ENCODE data around the gene LRRC1. TPM values are rescaled to one million over a fixed set of nuclear protein-coding genes. Genes with fewer than 3 reads are reported as not detected.

The LRRC1 gene
- total RNA-seq, 2 donors from 2014 or later, result 3.8 to 4.9 TPM

DNA sequence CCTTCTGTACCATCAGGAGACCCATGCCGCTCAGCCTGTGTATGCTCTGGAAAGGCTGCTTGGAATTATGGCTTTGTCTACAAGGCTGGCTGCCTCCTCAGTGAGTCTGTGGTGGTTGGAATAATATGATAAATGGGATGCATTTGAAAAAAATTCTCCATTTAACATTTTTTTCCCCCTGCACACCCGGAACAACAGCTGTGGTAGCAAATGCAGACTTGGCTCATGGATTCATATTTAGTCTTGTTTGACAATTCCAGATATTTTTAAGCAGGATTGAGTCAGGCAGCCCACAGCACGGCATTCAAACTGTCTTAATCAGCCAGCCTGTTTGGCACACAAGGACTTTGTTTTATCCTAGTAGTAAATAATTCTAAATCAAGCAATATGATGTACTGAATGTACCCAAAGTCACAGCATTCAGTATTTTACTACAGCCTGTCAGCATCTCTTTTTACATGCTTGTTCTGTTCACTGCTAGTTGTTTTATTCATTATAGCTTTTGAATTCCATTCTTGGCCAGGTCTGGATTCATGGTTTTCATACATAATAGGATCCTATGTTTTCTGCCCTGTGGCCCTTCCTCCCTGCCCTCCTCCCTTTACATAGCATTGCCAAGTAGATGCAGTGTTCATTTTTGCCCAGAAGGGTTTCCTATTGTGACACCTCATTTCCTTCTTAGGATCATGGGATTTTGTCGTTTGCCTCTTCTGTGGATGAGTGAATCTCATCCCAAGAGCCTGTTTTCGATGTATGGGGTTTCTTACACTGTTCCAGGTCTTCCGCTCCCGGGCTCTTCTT is 68.1 kb downstream of the LRRC1 start:
- intact Hi-C loops (cut with DNase I), result no loop called here
- DNase-seq (no peak), ATAC-seq (peak; percentile 28 to 77)

DNA sequence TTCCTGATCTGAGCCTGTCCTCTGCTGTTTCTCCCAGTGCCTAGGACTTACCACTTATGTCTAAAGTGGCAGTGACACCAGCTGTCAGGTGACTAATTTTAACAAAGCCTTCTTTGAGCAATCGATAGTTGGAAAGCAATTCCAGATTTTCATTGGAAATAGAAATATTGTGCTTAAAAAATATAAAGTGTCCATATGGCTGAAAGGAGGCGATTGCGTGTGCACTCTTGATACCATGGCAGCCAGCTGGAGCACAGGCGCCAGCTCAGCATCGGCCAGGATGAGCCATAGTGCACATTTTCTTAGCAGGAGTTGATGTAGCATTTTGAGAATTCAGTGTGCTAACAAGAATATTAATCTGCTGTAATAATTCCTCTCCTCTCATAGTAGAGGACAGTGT is 70.0 kb downstream of the LRRC1 start:
- ATAC-seq (no peak), DNase-seq (no peak)
- intact Hi-C loops (cut with DNase I), result no loop called here

DNA sequence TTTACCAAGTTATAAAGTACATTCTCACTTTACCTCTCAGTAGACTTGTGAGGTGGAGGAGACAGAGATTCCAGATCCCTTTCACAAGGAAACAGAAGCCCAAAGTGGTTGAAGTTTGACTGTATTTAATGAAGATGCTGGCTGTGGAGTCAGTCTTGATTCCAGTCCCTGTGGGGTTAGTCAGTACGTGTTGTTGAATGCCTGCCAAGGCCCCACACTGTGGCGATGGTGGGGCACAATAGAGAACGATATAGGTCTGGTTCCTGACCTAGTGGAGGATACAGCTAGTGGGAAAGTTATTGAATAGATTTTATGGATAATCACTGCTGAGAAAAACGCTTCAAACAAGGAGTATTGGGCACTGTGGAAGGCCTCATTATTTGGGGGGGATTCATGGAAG is 71.4 kb downstream of the LRRC1 start:
- intact Hi-C loops (cut with DNase I), result no loop called here
- ATAC-seq (no peak), DNase-seq (no peak)

DNA sequence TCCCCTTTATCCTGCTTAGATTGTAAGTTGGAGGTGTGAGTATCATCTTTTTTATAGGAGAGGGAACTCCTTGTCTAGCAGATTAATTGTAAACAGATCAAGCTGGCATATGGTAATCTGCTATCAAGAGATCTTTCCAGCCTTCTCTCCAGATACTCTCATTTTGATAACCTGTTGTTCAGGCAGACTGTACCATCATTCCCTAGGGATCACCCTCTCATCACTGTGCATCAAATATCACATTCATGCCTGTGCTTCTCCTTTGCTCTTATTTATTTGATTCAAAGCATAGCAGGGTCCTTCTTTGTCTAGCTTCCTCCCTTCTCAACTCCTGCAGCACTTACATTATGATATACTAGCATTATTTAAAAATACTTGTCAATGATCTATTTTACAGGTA is 73.8 kb downstream of the LRRC1 start:
- no peak for ATAC-seq
- DNase-seq, result no peak

DNA sequence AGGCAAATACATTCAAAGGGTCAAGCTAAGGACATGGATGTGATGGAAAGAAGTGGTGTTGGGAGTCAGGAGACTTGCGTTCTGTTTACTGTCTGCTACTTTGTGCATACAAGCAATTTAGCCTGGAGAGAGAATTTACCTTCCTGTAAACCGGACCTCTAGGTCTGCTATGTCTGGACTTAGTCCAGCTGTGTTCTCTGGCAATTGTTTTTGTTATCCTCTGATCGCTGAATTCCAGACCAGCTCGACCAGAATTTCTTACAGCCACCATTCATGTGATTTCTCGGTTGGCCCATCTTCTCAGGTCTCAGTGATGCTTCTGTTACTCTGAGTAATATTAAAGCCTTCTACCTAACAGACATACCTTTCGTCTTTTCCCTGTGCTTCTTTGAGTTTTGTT is 75.2 kb downstream of the LRRC1 start:
- no peak for ATAC-seq
- DNase-seq, result no peak
- intact Hi-C loops (cut with DNase I), result no loop called here

More for the DNA sequence above, 73.8 kb downstream of the LRRC1 start:
- intact Hi-C loops (cut with DNase I), result no loop called here

DNA sequence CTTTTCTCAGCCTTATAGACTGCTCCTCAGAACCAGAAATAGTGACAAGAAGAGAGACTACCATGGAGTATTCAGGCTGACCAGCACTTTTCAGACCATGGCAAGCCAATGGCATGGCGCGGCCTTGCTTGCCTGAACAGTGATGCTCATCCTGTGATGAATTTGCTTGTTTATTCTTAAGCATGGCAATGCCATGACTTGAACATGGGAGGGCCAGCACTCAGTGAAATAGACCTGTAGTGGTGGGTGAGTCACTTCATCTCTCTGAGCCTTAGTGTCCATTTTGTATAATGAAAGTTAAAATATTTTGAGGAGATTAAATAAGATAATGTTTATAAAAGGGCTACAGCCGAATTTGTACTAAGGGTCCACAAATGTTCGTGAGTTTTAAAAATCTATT is 79.1 kb downstream of the LRRC1 start:
- intact Hi-C loops (cut with DNase I), result no loop called here
- no peak for DNase-seq
- ATAC-seq, result no peak

DNA sequence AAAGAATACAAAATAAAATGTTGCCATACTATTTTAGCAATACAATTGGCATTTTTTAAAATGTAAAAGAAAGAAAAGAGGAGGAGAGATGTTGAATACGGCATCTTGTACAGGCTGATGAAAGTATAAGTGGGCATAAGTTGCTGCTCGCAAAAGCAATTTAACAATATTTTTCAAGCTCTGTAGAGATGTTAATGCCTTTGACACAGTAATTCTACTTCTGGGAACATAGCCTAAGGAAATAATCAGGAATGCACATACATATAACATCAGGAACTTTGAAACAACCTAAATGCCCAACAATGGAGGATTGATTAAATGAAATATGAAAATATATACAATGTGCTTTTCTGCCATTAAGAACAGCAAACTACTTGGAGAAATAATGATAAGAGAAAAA is 80.2 kb downstream of the LRRC1 start:
- intact Hi-C loops (cut with DNase I), result no loop called here
- no peak for ATAC-seq
- DNase-seq, result no peak

DNA sequence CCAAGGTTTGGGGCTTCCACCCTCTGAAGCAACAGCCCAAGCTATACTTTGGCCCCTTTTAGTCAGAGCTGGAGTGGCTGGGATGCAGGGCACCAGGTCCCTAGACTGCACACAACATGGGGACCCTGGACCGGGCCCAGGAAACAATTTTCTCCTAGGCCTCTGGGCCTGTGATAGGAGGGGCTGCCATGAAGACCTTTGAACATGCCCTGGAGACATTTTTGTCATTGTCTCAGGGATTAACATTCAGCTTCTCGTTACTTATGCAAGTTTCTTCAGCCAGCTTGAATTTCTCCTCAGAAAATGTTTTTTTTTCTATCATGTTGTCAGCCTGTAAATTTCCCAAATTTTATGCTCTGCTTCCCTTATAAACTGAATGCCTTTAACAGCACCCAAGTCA is 82.3 kb downstream of the LRRC1 start:
- no peak for DNase-seq
- ATAC-seq, result no peak

DNA sequence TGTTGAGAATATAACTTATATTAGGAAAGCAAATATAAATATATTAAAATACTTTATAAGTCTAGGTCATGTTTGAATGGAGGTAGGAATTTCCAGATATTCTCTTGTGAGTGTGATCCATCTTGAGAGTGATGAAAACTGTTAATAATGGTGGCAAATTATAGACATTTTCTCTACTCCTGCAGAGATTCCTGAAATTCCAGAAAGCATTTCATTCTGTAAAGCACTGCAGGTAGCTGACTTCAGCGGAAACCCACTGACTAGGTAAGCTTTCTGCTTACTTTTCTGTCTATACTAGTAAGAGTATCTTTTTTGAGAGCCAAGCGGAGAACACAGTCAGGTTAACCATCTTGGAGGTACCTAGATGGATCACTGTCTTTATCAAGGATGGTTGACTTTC is 84.0 kb downstream of the LRRC1 start:
- no peak for DNase-seq
- no peak for ATAC-seq
- intact Hi-C loops (cut with DNase I), result no loop called here

More for the DNA sequence above, 82.3 kb downstream of the LRRC1 start:
- intact Hi-C loops (cut with DNase I), result no loop called here

DNA sequence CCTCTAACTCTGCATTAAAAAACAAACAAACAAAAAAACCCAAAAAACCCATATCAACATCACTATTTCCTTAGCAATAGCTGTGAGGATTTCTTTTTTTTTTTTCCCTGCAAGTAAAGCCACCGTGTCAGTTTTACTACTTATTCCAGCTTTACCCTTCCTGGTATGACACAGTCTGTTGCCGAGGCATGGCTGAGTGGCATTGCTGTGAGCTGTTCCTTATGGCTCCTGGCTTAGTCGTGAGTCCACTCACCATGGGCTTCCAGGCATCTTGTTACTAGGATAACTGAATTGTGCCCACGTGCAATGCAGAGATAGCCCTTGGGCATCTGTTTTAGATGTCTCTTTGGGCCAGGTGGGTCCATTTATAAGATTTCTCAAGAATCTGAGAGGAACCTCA is 84.8 kb downstream of the LRRC1 start:
- ATAC-seq, result no peak
- DNase-seq, result no peak
- intact Hi-C loops (cut with DNase I), result no loop called here

DNA sequence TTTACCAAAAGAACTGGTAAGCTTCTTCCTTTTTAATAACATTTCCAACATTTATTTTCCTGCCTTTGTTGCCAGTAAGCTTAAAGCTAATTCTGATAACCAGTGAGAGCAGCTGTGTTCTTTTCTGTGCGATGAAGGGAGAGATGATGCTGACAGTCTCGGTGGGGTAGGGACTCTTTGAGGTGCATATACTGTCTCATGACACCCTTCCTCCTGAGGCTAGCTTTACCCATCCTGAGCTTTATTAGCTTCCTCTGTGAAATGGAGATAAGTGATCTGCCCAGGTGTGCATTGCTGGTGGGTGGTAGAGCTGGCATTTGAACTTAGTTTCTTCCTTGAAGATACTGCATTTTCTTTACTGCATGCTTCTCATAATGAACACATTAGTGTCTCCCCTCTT is 92.5 kb downstream of the LRRC1 start:
- intact Hi-C loops (cut with DNase I), result no loop called here
- DNase-seq (no peak), ATAC-seq (no peak)

DNA sequence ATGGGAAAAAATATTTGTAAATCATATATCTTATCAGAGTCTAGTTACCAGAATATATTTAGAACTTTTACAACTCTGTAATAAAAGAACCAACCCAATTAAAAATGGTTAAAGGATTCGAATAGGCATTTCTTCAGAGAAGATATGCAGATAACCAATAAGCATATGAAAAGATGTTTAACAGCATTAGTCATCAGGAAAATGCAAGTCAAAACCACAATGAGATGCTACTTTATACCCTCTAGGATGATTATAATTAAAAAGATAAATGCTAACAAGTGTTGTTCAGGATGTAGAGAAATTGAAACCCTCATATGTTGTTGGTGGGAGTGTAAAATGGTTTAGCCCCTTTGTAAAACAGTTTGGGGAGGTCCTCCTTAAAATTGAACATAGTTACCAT is 94.1 kb downstream of the LRRC1 start:
- DNase-seq, result no peak
- ATAC-seq, result no peak
- intact Hi-C loops (cut with DNase I), result no loop called here

DNA sequence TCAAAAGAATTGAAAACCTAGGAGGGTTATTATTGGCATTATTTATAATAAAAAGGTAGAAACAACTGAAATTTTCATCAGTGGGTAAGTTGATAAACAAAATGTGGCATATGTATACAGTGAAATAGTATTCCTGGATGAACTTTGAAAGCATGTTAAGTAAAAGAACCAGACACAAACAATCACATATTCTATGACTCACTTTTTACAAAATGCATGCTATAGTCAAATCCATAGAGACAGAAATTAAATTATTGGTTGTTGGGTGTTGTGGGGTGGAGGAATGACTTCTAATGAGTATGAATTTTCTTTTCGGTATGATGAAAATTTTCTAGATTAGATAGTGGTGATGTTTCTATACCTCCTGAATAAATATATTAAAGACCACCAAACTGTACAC is 94.6 kb downstream of the LRRC1 start:
- intact Hi-C loops (cut with DNase I), result no loop called here
- ATAC-seq, result no peak
- DNase-seq, result no peak

DNA sequence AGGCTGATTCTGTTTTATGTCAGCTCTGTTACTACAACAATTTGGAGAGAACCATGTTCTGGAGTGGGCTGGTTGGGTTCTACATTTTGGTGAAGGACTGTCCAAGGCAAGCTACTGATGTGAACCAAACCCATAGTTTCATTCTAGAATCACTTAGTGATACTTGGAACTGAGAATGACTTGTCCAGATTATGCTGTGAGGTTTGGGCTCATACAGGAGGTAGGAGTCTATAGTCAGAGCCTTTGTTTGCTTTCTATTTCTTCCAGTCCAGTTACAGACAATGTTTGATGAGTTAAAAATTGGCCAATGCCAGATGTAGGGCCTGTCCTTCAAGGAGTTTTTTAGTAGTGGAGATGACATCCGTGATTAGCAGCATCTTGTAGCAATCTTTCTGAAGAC is 97.9 kb downstream of the LRRC1 start:
- no peak for ATAC-seq

DNA sequence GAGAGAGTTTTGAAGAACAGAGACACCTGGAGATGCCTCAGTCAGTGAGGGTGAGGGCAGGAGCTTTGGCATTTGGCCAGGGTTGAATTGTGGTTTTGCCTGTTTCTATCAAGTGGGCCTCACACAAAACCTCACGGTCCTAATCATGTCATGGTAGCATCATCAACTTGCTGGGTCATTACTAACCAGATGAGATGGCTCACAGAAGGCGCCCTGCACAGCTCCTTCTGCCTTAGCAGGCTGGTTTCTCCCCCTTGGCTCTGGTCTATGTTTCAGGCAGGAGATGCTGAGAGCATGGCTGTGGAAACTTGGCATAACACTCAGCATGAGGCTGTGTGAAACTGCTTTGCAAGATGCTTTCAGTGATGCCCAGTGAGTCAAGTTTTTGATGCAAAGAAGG is 99.3 kb downstream of the LRRC1 start:
- ATAC-seq (peak in 1 of 2 donors; percentile 39), DNase-seq (no peak)
- intact Hi-C loops (cut with DNase I), result no loop called here

More for the DNA sequence above, 97.9 kb downstream of the LRRC1 start:
- DNase-seq, result no peak
- intact Hi-C loops (cut with DNase I), result no loop called here

DNA sequence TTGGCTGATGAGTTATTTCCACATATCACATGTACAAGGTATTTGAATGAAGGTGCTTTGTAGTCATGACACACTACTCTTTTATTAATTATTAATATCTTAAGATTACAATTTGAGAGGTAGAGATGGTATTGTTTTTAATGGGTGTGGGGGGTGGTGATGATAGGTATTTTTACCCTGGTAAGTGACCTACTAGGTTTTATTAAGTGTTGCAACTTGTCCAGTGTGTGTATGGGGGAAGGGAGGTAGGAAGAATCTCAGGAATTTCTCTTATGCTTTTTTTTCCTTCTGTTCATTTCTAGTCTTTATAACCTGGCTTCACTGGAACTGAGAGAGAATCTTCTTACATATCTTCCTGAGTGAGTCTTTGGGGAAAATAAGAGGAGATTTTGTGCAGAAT is 101.4 kb downstream of the LRRC1 start:
- DNase-seq (no peak), ATAC-seq (no peak)
- intact Hi-C loops (cut with DNase I), result no loop called here

DNA sequence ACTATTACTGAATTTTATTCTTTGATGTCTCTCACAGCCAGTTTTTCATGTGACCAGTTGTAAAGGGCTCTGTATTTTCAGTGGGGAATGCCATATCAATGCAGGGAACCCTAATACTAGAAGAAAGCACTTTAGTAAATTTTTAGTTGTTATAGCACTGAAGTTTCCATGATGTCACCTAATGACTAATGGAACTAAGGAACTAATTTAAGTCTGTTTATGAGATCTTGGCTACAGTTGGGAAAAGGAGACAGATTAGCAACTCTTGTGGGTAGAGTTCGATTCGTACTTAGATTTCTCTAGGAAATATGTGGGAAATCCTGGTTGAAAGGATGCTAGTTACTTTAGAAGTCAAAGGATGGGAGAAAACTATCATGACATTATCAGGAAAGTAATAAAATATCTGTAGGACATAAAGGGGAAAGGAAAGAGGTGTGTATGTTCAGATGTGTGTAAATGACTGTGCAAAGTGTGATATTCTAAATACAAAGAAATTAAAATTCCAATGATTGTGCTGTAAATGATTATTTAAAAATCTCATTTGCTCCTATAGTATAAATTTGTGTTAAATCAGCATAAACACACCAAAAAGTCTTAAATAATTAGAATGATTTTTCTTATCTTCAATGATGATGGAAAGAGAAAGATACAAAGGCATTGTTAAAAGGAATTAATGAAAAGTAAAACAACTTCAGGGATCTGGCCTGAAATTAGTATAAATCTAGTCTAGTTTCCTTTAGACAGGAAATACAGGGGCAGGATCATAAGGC is 103.4 kb downstream of the LRRC1 start:
- no peak for DNase-seq
- intact Hi-C loops (cut with DNase I), result no loop called here

DNA sequence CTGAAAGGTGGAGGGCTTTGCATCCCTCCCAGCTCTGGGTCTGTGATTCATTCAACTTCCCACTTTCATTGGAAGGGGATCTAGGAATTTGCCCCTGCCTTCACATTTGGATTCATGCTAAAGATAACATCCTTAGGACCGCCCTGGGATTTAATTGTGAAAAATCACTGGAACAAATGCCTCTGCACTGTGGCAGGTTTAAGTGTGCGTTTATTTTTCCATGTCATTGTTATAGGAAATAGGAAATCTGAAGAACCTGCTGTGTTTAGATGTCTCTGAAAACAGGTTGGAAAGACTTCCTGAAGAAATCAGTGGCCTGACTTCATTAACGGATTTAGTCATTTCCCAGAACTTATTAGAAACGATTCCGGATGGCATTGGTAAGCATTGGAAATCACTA is 104.7 kb downstream of the LRRC1 start:
- intact Hi-C loops (cut with DNase I), result no loop called here
- DNase-seq (no peak), ATAC-seq (no peak)

More for the DNA sequence above, 103.4 kb downstream of the LRRC1 start:
- no peak for ATAC-seq

DNA sequence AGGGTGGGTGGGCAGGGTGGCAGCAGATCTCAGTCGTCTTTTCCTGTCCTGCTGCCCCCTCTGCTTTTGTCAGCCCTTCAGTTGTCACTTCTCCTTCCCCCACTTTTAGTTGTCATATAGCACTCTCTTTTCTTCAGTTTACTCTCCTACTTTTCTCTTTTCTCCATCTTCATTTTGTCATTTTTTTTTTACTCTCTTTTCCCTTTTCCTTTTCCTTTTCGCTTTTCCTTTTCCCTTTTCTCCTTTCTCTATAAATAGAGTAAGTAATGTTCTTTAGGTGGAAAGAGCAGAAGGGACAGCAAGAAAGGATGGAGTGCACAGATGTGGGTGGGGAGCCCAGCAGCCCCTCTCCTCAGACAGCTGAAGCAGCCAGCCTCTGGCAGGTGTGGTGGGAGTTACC is 108.6 kb downstream of the LRRC1 start:
- ATAC-seq, result no peak
- DNase-seq, result no peak
- intact Hi-C loops (cut with DNase I), result no loop called here

DNA sequence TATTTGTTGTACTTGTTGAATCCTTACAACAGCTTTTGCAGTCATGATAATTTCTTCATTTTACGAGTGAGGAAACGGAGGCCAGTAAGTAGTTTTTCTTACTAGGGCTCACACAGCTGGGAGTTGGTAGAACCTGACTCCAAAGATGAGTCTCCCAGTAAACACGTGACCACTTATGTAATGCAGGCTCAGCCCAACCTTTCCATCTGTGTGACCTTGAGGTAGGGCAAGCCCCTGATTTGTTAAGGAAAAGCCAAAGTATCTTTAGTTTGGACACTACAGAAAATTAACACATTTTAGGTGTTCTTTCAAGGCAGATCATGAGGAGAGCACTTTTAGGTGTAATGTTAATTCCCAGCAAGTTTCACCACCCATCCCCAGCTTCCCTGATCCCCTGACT is 111.3 kb downstream of the LRRC1 start:
- ATAC-seq, result no peak
- intact Hi-C loops (cut with DNase I), result no loop called here
- no peak for DNase-seq

DNA sequence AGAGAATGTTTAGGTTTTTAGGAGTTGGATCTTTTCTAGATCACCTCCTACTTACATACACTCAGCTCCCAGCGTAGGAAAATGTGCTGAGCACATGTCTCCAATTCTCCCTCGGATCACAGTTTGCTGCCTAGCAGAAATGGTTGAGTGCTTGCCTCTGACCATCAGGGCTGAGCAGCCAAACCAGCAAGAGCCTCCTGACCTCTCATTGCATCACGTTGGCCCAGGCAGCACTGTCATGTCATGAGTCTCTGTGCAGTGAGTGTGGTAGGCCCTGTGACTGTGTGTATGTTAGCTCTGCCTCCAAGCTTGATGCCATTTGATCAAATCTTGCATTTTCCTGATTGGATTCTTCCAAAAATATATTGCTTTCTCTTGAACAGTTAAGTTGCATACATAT is 112.0 kb downstream of the LRRC1 start:
- no peak for DNase-seq

More for the DNA sequence above, 112.0 kb downstream of the LRRC1 start:
- peak in 1 of 2 donors; percentile 30 for ATAC-seq
- intact Hi-C loops (cut with DNase I), result no loop called here
